ENCODE results near the gene SPIN1. TPM values are rescaled to one million over a fixed set of nuclear protein-coding genes. Genes with fewer than 3 reads are reported as not detected.
A peak's percentile ranks its signal among the peaks of the same experiment; 100 is the strongest.

The SPIN1 gene
- polyA plus RNA-seq, 4 donors, result 163 to 196 (median 185) TPM

DNA sequence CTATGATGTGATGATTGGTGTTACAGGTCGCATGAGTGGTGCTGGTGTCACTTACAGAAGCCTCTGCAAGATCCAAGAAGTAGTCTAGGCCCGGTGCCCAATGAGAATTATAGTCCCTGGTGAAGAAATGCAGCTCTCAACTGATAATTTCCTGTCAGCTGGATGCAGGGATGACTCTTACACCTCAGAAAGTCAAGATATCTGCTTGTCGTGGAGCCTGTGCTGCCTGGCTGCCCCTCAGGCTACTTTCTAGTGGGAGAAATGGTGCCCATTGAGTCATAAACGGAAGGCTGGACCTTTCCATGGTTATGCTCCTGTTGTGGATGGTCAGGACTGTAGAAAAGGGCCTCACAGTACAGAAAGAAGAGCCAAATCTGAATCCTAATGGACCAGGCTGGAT lies 99.9 kb downstream of the SPIN1 start:
- no peak for DNase-seq (ENCODE audit: low read depth in 4 of 4, low spot score in 3 of 4)

DNA sequence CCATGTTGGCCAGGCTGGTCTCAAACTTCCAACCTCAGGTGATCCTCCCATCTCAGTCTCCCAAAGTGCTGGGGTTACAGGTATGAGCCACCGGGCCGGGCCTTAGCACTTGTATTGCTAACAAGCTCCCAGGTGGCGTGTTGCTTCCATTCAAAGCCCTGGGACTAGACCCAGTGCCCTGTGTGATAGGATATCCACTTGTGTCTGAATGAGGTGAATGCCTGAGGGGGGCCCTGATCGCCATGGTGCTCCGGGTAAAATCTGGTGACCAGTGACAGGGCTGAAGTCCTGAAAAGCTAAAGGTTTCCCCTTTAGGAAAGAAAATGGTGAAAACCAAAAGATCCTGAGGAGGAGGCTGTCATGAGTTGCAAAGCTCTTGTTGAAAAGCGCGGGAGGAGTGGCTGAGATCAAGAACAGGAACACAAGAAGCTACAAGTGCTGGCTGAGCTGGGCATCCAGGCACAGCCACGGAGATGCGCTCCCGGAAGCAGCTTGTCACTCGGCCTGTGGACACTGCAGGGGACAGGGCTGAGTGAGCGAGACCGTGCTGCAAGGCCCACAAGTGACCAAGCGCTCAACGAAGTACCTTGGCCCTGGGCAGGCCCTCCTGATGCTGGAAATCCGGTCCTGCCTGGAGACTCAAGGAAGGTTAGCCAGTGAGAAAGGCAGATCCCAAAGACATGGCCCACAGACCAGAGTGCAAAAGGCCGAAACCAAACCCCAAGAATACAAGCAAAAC lies 106.9 kb downstream of the SPIN1 start:
- no peak for DNase-seq (ENCODE audit: low read depth in 4 of 4, low spot score in 3 of 4)

GRCh38 chr9:88497224-88497623 lies 109.0 kb downstream of the SPIN1 start:
- DNase-seq (ENCODE audit: low read depth in 4 of 4, low spot score in 3 of 4), result no peak

- DNase-seq (ENCODE audit: low read depth in 4 of 4, low spot score in 3 of 4), result no peak
Measured at GRCh38 chr9:88498880-88499279, 110.6 kb downstream of the SPIN1 start.

DNA sequence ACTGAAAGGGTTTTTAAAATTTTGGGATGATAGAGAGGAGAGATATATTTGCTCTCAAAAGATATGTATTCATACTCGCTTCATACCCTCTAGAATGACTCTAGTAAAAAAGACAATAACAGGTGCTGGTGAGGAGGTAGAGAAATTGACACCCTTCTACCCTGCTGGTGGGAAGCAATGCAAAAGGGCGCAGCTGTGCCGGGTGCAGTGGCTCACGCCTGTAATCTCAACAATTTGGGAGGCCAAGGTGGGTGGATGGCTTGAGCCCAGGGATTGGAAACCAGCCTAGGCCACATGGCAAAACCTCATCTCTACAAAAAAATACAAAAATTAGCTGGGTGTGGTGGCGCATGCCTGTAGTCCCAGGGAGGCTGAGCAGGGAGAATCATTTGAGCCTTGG lies 112.8 kb downstream of the SPIN1 start:
- DNase-seq (ENCODE audit: low read depth in 4 of 4, low spot score in 3 of 4), result no peak

DNA sequence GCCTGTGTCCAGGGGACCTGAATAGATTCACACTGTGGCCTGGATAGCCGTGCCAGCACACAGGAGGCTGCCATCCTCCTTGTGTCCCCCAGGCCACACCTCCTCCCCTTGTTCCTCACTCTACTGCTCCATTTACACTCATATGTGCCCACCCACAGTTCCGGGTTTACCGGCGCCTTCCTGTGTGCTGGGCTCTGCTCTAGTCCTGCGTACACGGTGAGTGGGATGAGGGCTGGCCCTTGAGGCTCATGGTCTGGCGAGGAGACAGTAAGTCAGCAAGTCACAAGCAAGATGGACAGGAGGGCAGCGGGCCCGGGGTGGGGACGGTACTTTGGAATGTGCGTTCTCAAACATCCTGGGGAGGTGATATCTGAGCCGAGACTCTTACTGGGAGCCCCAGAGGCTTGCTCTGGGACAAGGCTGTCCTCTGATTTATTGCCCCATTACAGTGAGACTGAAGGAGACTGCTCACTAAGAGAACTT lies 114.3 kb downstream of the SPIN1 start:
- peak in 1 of 4 donors; percentile 33 for DNase-seq (ENCODE audit: low read depth in 4 of 4, low spot score in 3 of 4)

GRCh38 chr9:88503081-88503844 lies 115.0 kb downstream of the SPIN1 start:
- no peak for DNase-seq (ENCODE audit: low read depth in 4 of 4, low spot score in 3 of 4)

- DNase-seq (ENCODE audit: low read depth in 4 of 4, low spot score in 3 of 4), result no peak
Measured at GRCh38 chr9:88503845-88504764, 115.9 kb downstream of the SPIN1 start.

- no peak for DNase-seq (ENCODE audit: low read depth in 4 of 4, low spot score in 3 of 4)
Measured at GRCh38 chr9:88508326-88508725, 120.1 kb downstream of the SPIN1 start.

- DNase-seq (ENCODE audit: low read depth in 4 of 4, low spot score in 3 of 4), result no peak
Measured at GRCh38 chr9:88511906-88512305, 123.7 kb downstream of the SPIN1 start.

GRCh38 chr9:88514247-88514646 lies 126.0 kb downstream of the SPIN1 start:
- DNase-seq (ENCODE audit: low read depth in 4 of 4, low spot score in 3 of 4), result no peak

GRCh38 chr9:88521308-88521707 lies 133.1 kb downstream of the SPIN1 start:
- no peak for DNase-seq (ENCODE audit: low read depth in 4 of 4, low spot score in 3 of 4)

DNA sequence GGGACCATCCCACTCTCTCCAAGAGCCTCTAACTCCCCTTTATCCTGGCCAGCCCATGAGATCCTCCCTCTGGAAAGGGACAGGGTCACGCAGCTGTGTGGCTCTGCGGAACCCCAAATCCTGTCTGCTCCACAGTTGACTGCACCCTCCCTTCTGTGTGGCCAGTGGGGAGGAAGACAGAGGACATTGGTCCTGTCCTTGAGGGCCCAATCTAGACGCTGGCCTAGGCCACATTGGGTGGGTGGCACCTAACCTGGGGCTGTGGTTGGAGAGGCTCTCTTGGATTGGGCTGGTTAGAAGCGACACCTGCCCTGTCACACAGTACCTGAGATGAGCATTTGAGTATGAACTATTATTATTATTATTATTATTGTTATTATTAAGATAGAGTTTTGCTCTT lies 134.1 kb downstream of the SPIN1 start:
- no peak for DNase-seq (ENCODE audit: low read depth in 4 of 4, low spot score in 3 of 4)

DNA sequence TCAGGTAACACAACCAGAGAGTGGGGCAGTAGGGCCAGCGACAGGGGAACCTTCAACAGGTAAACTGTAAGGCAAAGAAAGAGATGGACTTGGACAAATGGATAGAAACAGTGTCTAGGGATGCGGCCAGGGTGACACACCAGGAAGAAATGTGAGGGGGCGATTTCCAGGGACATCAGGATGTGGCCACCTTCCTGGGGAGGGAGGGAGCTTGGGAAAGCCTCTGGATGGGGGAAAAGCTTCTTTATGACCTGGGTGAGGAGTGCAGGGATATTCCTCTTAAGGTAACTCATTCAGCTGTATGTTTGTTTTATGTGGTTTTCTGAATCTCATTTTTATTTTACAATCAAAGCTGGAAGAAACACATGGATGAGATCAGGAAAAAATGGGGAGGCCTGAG lies 134.8 kb downstream of the SPIN1 start:
- DNase-seq (ENCODE audit: low read depth in 4 of 4, low spot score in 3 of 4), result no peak

GRCh38 chr9:88524911-88525310 lies 136.7 kb downstream of the SPIN1 start:
- DNase-seq (ENCODE audit: low read depth in 4 of 4, low spot score in 3 of 4), result no peak

DNA sequence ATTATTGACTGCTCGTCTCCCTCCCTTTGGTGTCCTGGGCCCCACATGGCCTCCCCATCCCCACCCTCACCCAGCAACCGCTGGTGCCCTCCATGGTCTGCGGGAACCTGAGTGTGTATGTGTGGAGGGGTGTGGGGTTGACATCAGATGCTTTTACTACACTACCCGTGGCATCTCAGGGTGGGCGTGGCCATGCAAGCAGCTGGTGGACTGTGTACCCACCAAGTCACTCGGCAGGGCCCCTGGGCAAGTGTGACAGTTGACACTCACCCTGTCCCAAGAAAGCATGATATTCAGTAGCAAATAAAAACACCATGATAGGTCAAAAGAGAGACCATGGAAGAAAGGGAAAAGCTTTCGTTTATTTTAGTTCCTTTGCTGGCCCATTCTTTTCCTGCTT lies 139.4 kb downstream of the SPIN1 start:
- no peak for DNase-seq (ENCODE audit: low read depth in 4 of 4, low spot score in 3 of 4)

Other genes starting within 250 kb of the SPIN1 start
- under 1 TPM in 3 of 4 donors, not detected in 1; 0.41 to 0.59 (median 0.43) TPM for gene SPATA31C2, start 250.0 kb upstream of the SPIN1 start, polyA plus RNA-seq (ENCODE audit: insufficient read length in 4 of 4)
- gene NXNL2, start 146.7 kb downstream of the SPIN1 start, polyA plus RNA-seq (ENCODE audit: insufficient read length in 4 of 4), result 1 to 10 TPM; 1.5 to 4.2 (median 3.0) TPM

Data from left renal pelvis (tissue), 4 donors.